Measurements from ENCODE around the gene FRMPD1.

- no peak for TF ChIP-seq POLR2A (IDR thresholded peaks at IDR 0.05)
- no peak for TF ChIP-seq CTCF (IDR thresholded peaks at IDR 0.05)
These were observed 119.2 kb downstream of the FRMPD1 start for GRCh38 chr9:37769995-37770394.
